ENCODE data around the gene SCG5. TPM values are rescaled to one million over a fixed set of nuclear protein-coding genes. Genes with fewer than 3 reads are reported as not detected.

SCG5 gene
- total and polyA plus RNA-seq, 4 donors: 0.77 to 4.9 (median 0.96) TPM

DNA sequence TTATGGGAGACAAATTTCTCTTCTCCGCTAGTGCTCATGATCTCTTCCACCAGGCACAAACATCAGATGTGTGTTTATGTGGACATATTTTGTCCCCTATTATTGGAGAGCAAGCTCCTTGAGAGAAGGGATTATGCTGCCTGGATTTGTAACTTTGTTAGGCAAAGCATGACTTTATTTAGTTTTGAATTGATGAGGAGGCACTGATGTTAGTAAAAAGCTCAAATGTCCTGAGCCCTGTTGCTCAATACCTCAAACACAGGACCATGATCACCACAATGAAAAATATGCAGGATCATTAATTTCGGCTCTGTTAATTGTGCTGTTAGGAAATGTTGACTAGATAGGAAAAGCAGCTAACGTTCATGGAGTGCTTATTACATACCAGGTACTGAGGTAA lies 29.1 kb downstream of the SCG5 start:
- ATAC-seq (ENCODE audit: insufficient read depth, low FRiP score): no peak
- Histone ChIP-seq H3K9me3 (ENCODE audit: control insufficient read depth in 4 of 4, insufficient read depth in 3 of 4, low read length in 3 of 4) (no peaks in the 10 kb centered on the region), H3K4me3 (no peak overlapping the region), H3K27me3 (ENCODE audit: control insufficient read depth in 3 of 3, insufficient read depth in 3 of 3, low read length in 2 of 3) (no peaks in the 10 kb centered on the region), H3K4me1 (ENCODE audit: control insufficient read depth in 5 of 5, insufficient read depth in 5 of 5, low read length in 5 of 5) (peaks cover 0 to 3% (median 0%) of the 10 kb centered on the region in 5 donors), H3K36me3 (ENCODE audit: control insufficient read depth in 4 of 4, insufficient read depth in 4 of 4, low read length in 4 of 4) (no peaks in the 10 kb centered on the region), H3K9ac (ENCODE audit: insufficient read depth in 1 of 2, low read length in 2 of 2) (no peak overlapping the region), H3K27ac (ENCODE audit: low read depth in 1 of 2, low read length in 1 of 2) (no peak overlapping the region)
- DNase-seq: no peak
- WGBS, 2 donors: 84 to 85% methylated on average over 3 of the region's 3 CpGs
- TF ChIP-seq, protein P1, sequence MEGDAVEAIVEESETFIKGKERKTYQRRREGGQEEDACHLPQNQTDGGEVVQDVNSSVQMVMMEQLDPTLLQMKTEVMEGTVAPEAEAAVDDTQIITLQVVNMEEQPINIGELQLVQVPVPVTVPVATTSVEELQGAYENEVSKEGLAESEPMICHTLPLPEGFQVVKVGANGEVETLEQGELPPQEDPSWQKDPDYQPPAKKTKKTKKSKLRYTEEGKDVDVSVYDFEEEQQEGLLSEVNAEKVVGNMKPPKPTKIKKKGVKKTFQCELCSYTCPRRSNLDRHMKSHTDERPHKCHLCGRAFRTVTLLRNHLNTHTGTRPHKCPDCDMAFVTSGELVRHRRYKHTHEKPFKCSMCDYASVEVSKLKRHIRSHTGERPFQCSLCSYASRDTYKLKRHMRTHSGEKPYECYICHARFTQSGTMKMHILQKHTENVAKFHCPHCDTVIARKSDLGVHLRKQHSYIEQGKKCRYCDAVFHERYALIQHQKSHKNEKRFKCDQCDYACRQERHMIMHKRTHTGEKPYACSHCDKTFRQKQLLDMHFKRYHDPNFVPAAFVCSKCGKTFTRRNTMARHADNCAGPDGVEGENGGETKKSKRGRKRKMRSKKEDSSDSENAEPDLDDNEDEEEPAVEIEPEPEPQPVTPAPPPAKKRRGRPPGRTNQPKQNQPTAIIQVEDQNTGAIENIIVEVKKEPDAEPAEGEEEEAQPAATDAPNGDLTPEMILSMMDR (IDR thresholded peaks at IDR 0.05; ENCODE audit: control extremely low read depth, extremely low read depth): no peak

DNA sequence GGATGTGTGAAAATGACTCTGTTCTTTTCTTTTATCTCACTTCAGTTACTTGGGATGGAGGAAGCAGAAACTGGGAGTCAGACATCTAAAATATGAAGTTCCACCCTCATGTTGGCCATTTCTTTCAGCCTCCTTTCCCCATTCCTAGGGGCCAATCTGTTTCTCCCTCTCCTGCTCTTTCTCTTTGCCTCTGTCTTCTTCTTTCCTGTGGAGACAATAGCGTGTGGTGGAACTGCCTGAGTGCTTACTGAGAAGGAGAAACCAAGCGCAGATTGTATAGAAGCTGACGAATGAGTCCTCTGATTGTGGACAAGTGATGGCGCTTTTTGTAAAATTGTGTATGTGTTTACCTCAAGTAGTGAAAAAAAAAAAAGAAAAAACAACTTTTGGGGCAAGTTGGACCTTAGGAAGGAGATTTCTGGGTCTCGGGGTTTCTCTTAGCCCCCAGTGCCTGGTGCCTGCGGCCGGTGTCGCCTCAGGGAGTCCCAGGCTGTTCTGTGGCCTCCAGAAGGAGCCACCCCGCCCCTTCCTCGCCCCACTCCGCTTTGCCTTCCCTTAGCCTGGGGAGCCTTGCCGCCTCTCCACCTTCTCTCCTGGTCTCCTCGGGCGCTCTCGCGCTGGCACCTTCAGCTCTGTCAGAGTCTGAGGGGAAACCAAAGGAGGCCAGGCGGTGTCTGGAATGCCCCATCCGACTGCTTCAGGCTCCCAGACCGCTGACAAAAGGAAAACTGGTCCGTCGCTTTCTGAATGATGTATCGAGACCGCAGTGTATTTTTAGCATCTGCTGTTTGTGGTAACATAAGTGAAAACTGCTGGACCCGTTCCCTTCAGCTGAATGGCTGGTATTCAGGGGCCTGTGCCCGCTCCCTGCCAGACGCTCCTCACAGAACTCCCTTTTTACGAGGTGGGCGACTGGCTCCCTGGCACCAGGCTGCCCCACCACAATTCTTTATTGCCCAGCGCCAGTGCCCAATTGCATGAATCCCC lies 30.1 kb downstream of the SCG5 start:
- H3K27ac ChIP-seq (ENCODE audit: low read depth in 1 of 2, low read length in 1 of 2): no peak overlapping the region
- H3K4me1 ChIP-seq (ENCODE audit: control insufficient read depth in 5 of 5, insufficient read depth in 5 of 5, low read length in 5 of 5): peaks cover 0 to 3% (median 0%) of the 10 kb centered on the region in 5 donors
- no peaks in the 10 kb centered on the region for H3K36me3 ChIP-seq (ENCODE audit: control insufficient read depth in 4 of 4, insufficient read depth in 4 of 4, low read length in 4 of 4)
- DNase-seq (no peak), ATAC-seq (ENCODE audit: insufficient read depth, low FRiP score) (no peak)
- no peaks in the 10 kb centered on the region for H3K27me3 ChIP-seq (ENCODE audit: control insufficient read depth in 3 of 3, insufficient read depth in 3 of 3, low read length in 2 of 3)
- H3K9ac ChIP-seq (ENCODE audit: insufficient read depth in 1 of 2, low read length in 2 of 2): no peak overlapping the region
- TF ChIP-seq, protein P1 (IDR thresholded peaks at IDR 0.05; ENCODE audit: control extremely low read depth, extremely low read depth): no peak
- 93 to 95% methylated on average over 29 of the region's 29 CpGs for WGBS, 2 donors
- no peaks in the 10 kb centered on the region for H3K9me3 ChIP-seq (ENCODE audit: control insufficient read depth in 4 of 4, insufficient read depth in 3 of 4, low read length in 3 of 4)
- no peak overlapping the region for H3K4me3 ChIP-seq

DNA sequence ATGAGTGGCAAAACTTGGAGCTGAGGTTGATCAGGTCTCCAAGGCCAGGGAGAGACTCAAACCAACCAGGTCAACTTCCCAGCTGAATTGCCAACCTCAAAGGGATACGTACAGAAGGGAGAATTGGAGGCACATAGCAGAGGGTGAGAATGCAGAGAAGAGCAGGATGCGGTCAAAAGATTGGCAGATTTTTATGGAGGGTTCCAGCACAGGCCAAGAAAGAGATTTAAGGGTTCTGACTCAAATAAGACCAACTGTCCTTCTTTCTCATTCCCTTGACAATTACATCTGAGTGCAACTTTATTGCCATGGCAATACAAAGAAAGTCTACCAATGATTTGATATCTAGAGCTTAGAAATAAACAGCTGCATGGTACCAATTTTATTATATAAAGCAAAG lies 33.2 kb downstream of the SCG5 start:
- no peak for DNase-seq
- ATAC-seq (ENCODE audit: insufficient read depth, low FRiP score): no peak
- no peak overlapping the region for H3K4me3 ChIP-seq
- no peaks in the 10 kb centered on the region for H3K27me3 ChIP-seq (ENCODE audit: control insufficient read depth in 3 of 3, insufficient read depth in 3 of 3, low read length in 2 of 3)
- H3K36me3 ChIP-seq (ENCODE audit: control insufficient read depth in 4 of 4, insufficient read depth in 4 of 4, low read length in 4 of 4): no peaks in the 10 kb centered on the region
- peaks cover 0 to 3% (median 0%) of the 10 kb centered on the region in 5 donors for H3K4me1 ChIP-seq (ENCODE audit: control insufficient read depth in 5 of 5, insufficient read depth in 5 of 5, low read length in 5 of 5)
- no peak overlapping the region for H3K27ac ChIP-seq (ENCODE audit: low read depth in 1 of 2, low read length in 1 of 2)
- no peak overlapping the region for H3K9ac ChIP-seq (ENCODE audit: insufficient read depth in 1 of 2, low read length in 2 of 2)
- 92 to 93% methylated on average over 2 of the region's 2 CpGs for WGBS, 2 donors
- TF ChIP-seq, protein P1 (IDR thresholded peaks at IDR 0.05; ENCODE audit: control extremely low read depth, extremely low read depth): no peak
- no peaks in the 10 kb centered on the region for H3K9me3 ChIP-seq (ENCODE audit: control insufficient read depth in 4 of 4, insufficient read depth in 3 of 4, low read length in 3 of 4)
